H1 (cell line): ENCODE results near the gene CGA. TPM values are rescaled to one million over a fixed set of nuclear protein-coding genes. Genes with fewer than 3 reads are reported as not detected.

ENCODE experiments used
- CTCF ChIA-PET: fragments of 300-600 bp; sonication (Branson Sonifier 250); formaldehyde crosslinking; loops from one replicate; lab custom pipeline; 2021; ENCODE audit not compliant: partially characterized antibody; lab: Charles Lee
- POLR2A ChIA-PET: fragments of 300-600 bp; sonication (Branson Sonifier 250); formaldehyde crosslinking; loops from one replicate; lab custom pipeline; 2021; ENCODE audit warnings: inconsistent platforms; ENCODE audit not compliant: partially characterized antibody; lab: Charles Lee
- DNase-seq, 2 experiments: peaks; one replicate each; pipeline versions ENCODE4 v3.0.0 to v3.0.0-alpha.2; 2010 to 2022; ENCODE audit warnings: low spot score in 2 of 2, low read depth in 1 of 2, mixed read lengths in 1 of 2
- FAIRE-seq: peaks from 2 replicates; lab custom pipeline; 2011; peaks lifted over from hg19 to GRCh38; lab: Jason Lieb, UNC
- H2AFZ ChIP-seq: 2 replicates; pipeline ENCODE4 v1.8.1; 2012; ENCODE audit warnings: low read length, inconsistent platforms
- H2AK5ac ChIP-seq: 2 replicates; pipeline ENCODE4 v1.6.1; 2013; ENCODE audit warnings: low read depth, low read length
- H2BK120ac ChIP-seq: replicated peaks from 2 replicates; pipeline ENCODE3; 2013; ENCODE audit warnings: low read depth, low read length, inconsistent platforms
- H2BK12ac ChIP-seq: 2 replicates; pipeline ENCODE4 v1.6.1; 2013; ENCODE audit warnings: low read depth, low read length
- H2BK15ac ChIP-seq: 2 replicates; pipeline ENCODE4 v1.6.1; 2013; ENCODE audit warnings: low read length
- H2BK20ac ChIP-seq: 2 replicates; pipeline ENCODE4 v1.6.1; 2013; ENCODE audit warnings: low read length
- H2BK5ac ChIP-seq: 2 replicates; pipeline ENCODE4 v1.6.1; 2013; ENCODE audit warnings: low read depth, low read length
- H3K14ac ChIP-seq: 2 replicates; pipeline ENCODE4 v1.6.1; 2013; ENCODE audit warnings: inconsistent platforms; ENCODE audit not compliant: insufficient read length
- H3K18ac ChIP-seq: 2 replicates; pipeline ENCODE4 v1.6.1; 2013; ENCODE audit warnings: low read length; ENCODE audit errors: extremely low read depth
- H3K23ac ChIP-seq: 2 replicates; pipeline ENCODE4 v1.6.1; 2013; ENCODE audit warnings: inconsistent platforms; ENCODE audit not compliant: insufficient read length
- H3K23me2 ChIP-seq: 2 replicates; pipeline ENCODE4 v1.6.1; 2013; ENCODE audit warnings: low read depth, low read length
- H3K27ac ChIP-seq: 2 replicates; pipeline ENCODE4 v1.6.1; 2011; ENCODE audit warnings: low read depth, low read length, inconsistent platforms
- H3K27me3 ChIP-seq, 4 experiments: replicated peaks in 1 of 4; 1 replicate in 1 of 4; 2 replicates in 3 of 4; pipeline versions ENCODE4 v1.6.1 to v1.8.1; 2011 to 2013; ENCODE audit warnings: low read length in 3 of 4, mild to moderate bottlenecking in 3 of 4, inconsistent platforms in 2 of 4, mixed read lengths in 2 of 4, moderate library complexity in 1 of 4; ENCODE audit not compliant: control insufficient read depth in 3 of 4, insufficient read depth in 3 of 4; ENCODE audit errors: extremely low read depth in 1 of 4
- H3K36me3 ChIP-seq, 4 experiments: 2 replicates each; pipeline versions ENCODE4 v1.6.1 to v1.8.1; 2011 to 2013; ENCODE audit warnings: mild to moderate bottlenecking in 4 of 4, low read length in 3 of 4, moderate library complexity in 2 of 4, control low read depth in 1 of 4, inconsistent platforms in 1 of 4; ENCODE audit not compliant: insufficient read depth in 4 of 4, control insufficient read depth in 2 of 4
- H3K4ac ChIP-seq: replicated peaks from 2 replicates; pipeline ENCODE3; 2013; ENCODE audit warnings: low read length, low read depth, mixed read lengths, inconsistent platforms; ENCODE audit not compliant: insufficient read length
- H3K4me1 ChIP-seq, 4 experiments: replicated peaks in 1 of 4; 1 replicate in 1 of 4; 2 replicates in 3 of 4; pipeline versions ENCODE4 v1.6.1 to v1.8.1; 2011 to 2013; ENCODE audit warnings: low read length in 3 of 4, inconsistent platforms in 2 of 4, mixed read lengths in 1 of 4; ENCODE audit not compliant: insufficient read depth in 4 of 4, control insufficient read depth in 3 of 4
- H3K4me2 ChIP-seq, 2 experiments: 2 replicates each; pipeline versions ENCODE4 v1.6.1 to v1.8.1; 2011 to 2013; ENCODE audit warnings: low read depth in 2 of 2, low read length in 2 of 2, control low read depth in 1 of 2, inconsistent platforms in 1 of 2, mild to moderate bottlenecking in 1 of 2; ENCODE audit not compliant: insufficient read depth in 1 of 2
- H3K4me3 ChIP-seq, 4 experiments: fragments of 200-600, 300-600 bp in 1 of 4; sonication (generic), shearing (Covaris generic), sonication (Bioruptor Twin) in 1 of 4; 2 replicates each; pipeline versions ENCODE4 v1.5.1 to v1.8.1; 2011 to 2016; ENCODE audit warnings: low read length in 4 of 4, low read depth in 3 of 4, control low read depth in 2 of 4, inconsistent platforms in 2 of 4, mild to moderate bottlenecking in 2 of 4, mixed read lengths in 1 of 4, moderate library complexity in 1 of 4; ENCODE audit not compliant: insufficient read depth in 2 of 4; ENCODE audit errors: extremely low read depth in 1 of 4
- H3K56ac ChIP-seq: replicated peaks from 2 replicates; pipeline ENCODE3; 2013; ENCODE audit warnings: low read depth, mild to moderate bottlenecking, mixed read lengths, low read length, inconsistent platforms; ENCODE audit not compliant: insufficient read length
- H3K79me1 ChIP-seq: 2 replicates; pipeline ENCODE4 v1.6.1; 2013; ENCODE audit warnings: low read depth, low read length, control low read depth
- H3K79me2 ChIP-seq, 2 experiments: 2 replicates each; pipeline versions ENCODE4 v1.6.1 to v1.8.1; 2012 to 2013; ENCODE audit warnings: low read length in 2 of 2, mild to moderate bottlenecking in 2 of 2, inconsistent platforms in 1 of 2; ENCODE audit not compliant: insufficient read depth in 2 of 2, control insufficient read depth in 1 of 2
- H3K9ac ChIP-seq, 4 experiments: replicated peaks in 1 of 4; 1 replicate in 1 of 4; 2 replicates in 3 of 4; pipeline versions ENCODE4 v1.6.1 to v1.8.1; 2011 to 2013; ENCODE audit warnings: low read depth in 3 of 4, low read length in 3 of 4, control low read depth in 2 of 4, mild to moderate bottlenecking in 2 of 4, moderate library complexity in 2 of 4, inconsistent platforms in 1 of 4; ENCODE audit errors: extremely low read depth in 1 of 4
- H3K9me3 ChIP-seq, 2 experiments: 2 replicates each; pipeline versions ENCODE4 v1.6.1 to v1.8.1; 2012 to 2013; ENCODE audit warnings: mild to moderate bottlenecking in 2 of 2, moderate library complexity in 2 of 2, control low read depth in 1 of 2, inconsistent platforms in 1 of 2, low read depth in 1 of 2, low read length in 1 of 2, mixed read lengths in 1 of 2; ENCODE audit not compliant: insufficient read depth in 2 of 2
- H4K20me1 ChIP-seq, 2 experiments: replicated peaks in 1 of 2; 2 replicates each; pipeline versions ENCODE3 to v1.8.1; 2011 to 2013; ENCODE audit warnings: inconsistent platforms in 2 of 2, low read length in 2 of 2, mild to moderate bottlenecking in 1 of 2; ENCODE audit not compliant: insufficient read depth in 2 of 2, control insufficient read depth in 1 of 2
- H4K5ac ChIP-seq: 2 replicates; pipeline ENCODE4 v1.6.1; 2013; ENCODE audit warnings: low read length, low read depth, mixed read lengths, inconsistent platforms; ENCODE audit not compliant: insufficient read length
- H4K8ac ChIP-seq: 2 replicates; pipeline ENCODE4 v1.8.0; 2013; ENCODE audit warnings: mild to moderate bottlenecking, moderate library complexity, low read length, inconsistent platforms; ENCODE audit not compliant: insufficient read depth; ENCODE audit errors: extremely low read depth
- H4K91ac ChIP-seq: replicated peaks from 2 replicates; pipeline ENCODE3; 2013; ENCODE audit warnings: low read length, mixed read lengths, inconsistent platforms; ENCODE audit not compliant: insufficient read length
- CHD2 ChIP-seq: IDR thresholded peaks from 2 replicates; pipeline ENCODE4 v1.6.1; 2012; ENCODE audit warnings: low read length, improper control_type of control experiment
- EGR1 ChIP-seq: IDR thresholded peaks from 2 replicates; pipeline ENCODE4 v1.6.1; 2011; ENCODE audit warnings: low read depth, low read length, borderline replicate concordance
- KDM5A ChIP-seq: fragments of 200-600 bp; IDR thresholded peaks from 2 replicates; pipeline ENCODE4 v1.7.1; 2012; ENCODE audit warnings: mild to moderate bottlenecking, low read length, inconsistent platforms, mixed read lengths
- NANOG ChIP-seq: IDR thresholded peaks from 2 replicates; pipeline ENCODE4 v1.6.1; 2011; ENCODE audit warnings: low read length, low read depth, mild to moderate bottlenecking, inconsistent platforms; ENCODE audit not compliant: insufficient read depth, poor library complexity, severe bottlenecking
- POLR2AphosphoS5 ChIP-seq: IDR thresholded peaks from 2 replicates; pipeline ENCODE4 v1.6.1; 2011; ENCODE audit warnings: low read depth, low read length
- RNF2 ChIP-seq: fragments of 200-900, 300-1000 bp; sonication (generic); IDR thresholded peaks from 2 replicates; pipeline ENCODE4 v1.7.1; 2016; ENCODE audit warnings: borderline replicate concordance, low read depth, mild to moderate bottlenecking, antibody characterized with exemption, low read length; ENCODE audit not compliant: poor library complexity, severe bottlenecking; ENCODE audit errors: missing control alignments
- TCF12 ChIP-seq: IDR thresholded peaks from 2 replicates; pipeline ENCODE4 v1.6.1; 2011; ENCODE audit warnings: low read depth, mild to moderate bottlenecking, low read length
- WGBS, 2 experiments: shearing (Covaris generic) in 1 of 2; methylation state at CpG; one replicate each; pipeline versions ENCODE4 v1.1.6 to v1.1.7; 2013 to 2015; ENCODE audit warnings: low lambda C conversion rate in 2 of 2, mixed read lengths in 2 of 2, inconsistent platforms in 1 of 2, low coverage in 1 of 2, missing lambda C conversion rate in 1 of 2; ENCODE audit not compliant: insufficient replicate concordance in 2 of 2, insufficient coverage in 1 of 2, insufficient read length in 1 of 2; ENCODE audit errors: extremely low coverage in 1 of 2, missing lambda C conversion rate in 1 of 2; 5-methylcytosine and 5-hydroxymethylcytosine counted together
- polyA plus RNA-seq, 7 experiments: library from polyadenylated mRNA; depleted of rRNA in 3 of 7; stranded (reverse) in 5 of 7; unstranded in 2 of 7; fragments of >200 nt in 5 of 7; fragments of 200-250 nt in 2 of 7; gene quantifications; 1 replicate in 5 of 7; 2 replicates in 1 of 7; 4 replicates in 1 of 7; pipeline versions ENCODE4 v1.2.1 to v1.2.3, GENCODE V29; 2011 to 2013; ENCODE audit warnings: missing spikeins in 2 of 7, mixed read lengths in 2 of 7
- total RNA-seq: library from RNA; stranded (reverse); fragmentation: NEBNext Ultra II Directional; extraction: Animal tissue kit (Norgen Biotek cat#: 25700); gene quantifications from 2 replicates; pipeline ENCODE4 v1.2.1, GENCODE V29; 2021

The CGA gene
- total and polyA plus RNA-seq, 2 of the 8 experiments (the other 6 are each of a cell fraction or from before 2014, with no cell fraction given): not detected

DNA sequence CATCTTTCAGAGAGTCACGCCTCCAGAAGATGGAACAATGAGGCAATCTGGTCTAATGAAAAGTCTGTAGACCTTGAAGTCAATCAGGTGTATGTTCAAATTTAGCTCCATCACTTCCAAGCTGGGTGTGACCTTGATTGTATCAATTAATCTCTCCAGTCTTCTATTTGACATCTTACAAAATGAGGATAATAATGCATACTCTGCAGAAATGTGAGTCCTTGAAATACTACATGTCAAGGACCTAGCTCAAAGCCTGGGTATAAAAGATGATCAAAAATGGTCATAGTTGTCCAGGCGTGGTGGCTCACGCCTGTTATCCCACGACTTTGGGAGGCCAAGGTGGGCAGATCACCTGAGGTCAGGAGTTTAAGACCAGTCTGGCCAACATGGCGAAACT lies 29.8 kb downstream of the CGA start:
- H4K20me1 ChIP-seq: no peaks in the 10 kb centered on the region
- no peak overlapping the region for H3K23ac ChIP-seq
- no peak overlapping the region for H2AFZ ChIP-seq
- peaks cover 0 to 3% (median 1%) of the 10 kb centered on the region in 4 experiments; a peak in 1 of 7 replicates for H3K4me1 ChIP-seq
- no peak overlapping the region for H2BK12ac ChIP-seq
- no peak overlapping the region for H3K4ac ChIP-seq
- no peaks in the 10 kb centered on the region for H3K23me2 ChIP-seq
- H4K91ac ChIP-seq: no peak overlapping the region
- H3K79me2 ChIP-seq: no peaks in the 10 kb centered on the region
- no peak overlapping the region for H3K14ac ChIP-seq
- ChIA-PET POLR2A (no interaction called here), CTCF (interaction anchor here (0.8 to 6.7 kb wide), 8 partner anchors 10 to 400 kb away, joined by 3 to 67 read pairs (median 4); partner anchors contain the start of gene SMIM8)
- 92% methylated on average over 5 of the region's 5 CpGs; no CpG with 5 or more reads in 1 of the 2 experiments for WGBS, 2 experiments
- FAIRE-seq: no peak
- H3K4me2 ChIP-seq: no peak overlapping the region
- H2BK120ac ChIP-seq: no peak overlapping the region
- H4K8ac ChIP-seq: no peak overlapping the region
- no peak overlapping the region for H3K4me3 ChIP-seq
- no peak overlapping the region for H2BK5ac ChIP-seq
- H3K79me1 ChIP-seq: no peaks in the 10 kb centered on the region
- H4K5ac ChIP-seq: no peak overlapping the region
- H2BK20ac ChIP-seq: no peak overlapping the region
- H3K18ac ChIP-seq: no peak overlapping the region
- no peak overlapping the region for H2AK5ac ChIP-seq
- no peak overlapping the region for H3K27ac ChIP-seq
- no peak overlapping the region for H2BK15ac ChIP-seq
- no peak overlapping the region for H3K56ac ChIP-seq
- TF ChIP-seq POLR2AphosphoS5: no peak
- no peak for TF ChIP-seq RNF2
- no peak for TF ChIP-seq KDM5A
- no peak for TF ChIP-seq CHD2
- no peak for TF ChIP-seq EGR1
- TF ChIP-seq NANOG: no peak
- no peak for TF ChIP-seq TCF12
- no peaks in the 10 kb centered on the region for H3K27me3 ChIP-seq
- H3K9ac ChIP-seq: no peak overlapping the region
- DNase-seq: no peak
- H3K36me3 ChIP-seq: no peaks in the 10 kb centered on the region
- peaks cover 0 to under 1% of the 10 kb centered on the region in 2 experiments; a peak in 1 of 4 replicates for H3K9me3 ChIP-seq
